Adrenal gland (tissue), 12 donors: Measurements from ENCODE around the gene ZBTB5. TPM values are rescaled to one million over a fixed set of nuclear protein-coding genes. Genes with fewer than 3 reads are reported as not detected.

Experiments used
- DNase-seq, 7 donors: peaks; one replicate each; pipeline ENCODE4 v3.0.0-alpha.2; 2019 to 2020
- H3K27ac ChIP-seq, 5 donors: fragments of 200-600 bp; sonication (generic) in 4 of 5; 1 replicate in 3 of 5; 2 replicates in 2 of 5; pipeline versions ENCODE4 v1.5.1 to v1.8.0; 2016 to 2020; ENCODE audit warnings: mild to moderate bottlenecking in 1 of 5
- H3K27me3 ChIP-seq: fragments of 200-600 bp; 2 replicates; pipeline ENCODE4 v1.8.0; 2021
- H3K36me3 ChIP-seq, 2 donors: fragments of 200-600 bp; replicated peaks in 1 of 2; 1 replicate in 1 of 2; 2 replicates in 1 of 2; pipeline versions ENCODE4 v1.5.1 to v1.8.0; 2018 to 2022
- H3K4me1 ChIP-seq, 2 donors: fragments of 200-600 bp; replicated peaks in 1 of 2; 1 replicate in 1 of 2; 2 replicates in 1 of 2; pipeline versions ENCODE4 v1.5.1 to v1.8.0; 2018 to 2021
- H3K4me3 ChIP-seq, 4 donors: fragments of 200-600 bp; sonication (generic) in 3 of 4; one replicate each; pipeline ENCODE4 v1.5.1; 2016 to 2018
- H3K9me3 ChIP-seq, 3 donors: fragments of 200-600 bp; sonication (generic) in 1 of 3; replicated peaks in 1 of 3; 1 replicate in 2 of 3; 2 replicates in 1 of 3; pipeline versions ENCODE4 v1.5.1 to v1.8.0; 2016 to 2021
- POLR2A ChIP-seq, 2 donors: fragments of 450-650 bp; IDR thresholded peaks; one replicate each; pipeline ENCODE4 v1.6.1; 2017; ENCODE audit warnings: antibody characterized with exemption in 2 of 2, mild to moderate bottlenecking in 2 of 2, moderate library complexity in 1 of 2
- WGBS, 4 donors: extraction: QIAGEN DNeasy Blood & Tissue Kit in 2 of 4; methylation state at CpG; one replicate each; pipeline versions ENCODE4 v1.1.5 to v1.1.7; 2013 to 2017; 5-methylcytosine and 5-hydroxymethylcytosine counted together
- intact Hi-C, 2 donors: fragments of 100-400 bp; cut with DNase I; formaldehyde crosslinking; loops; one replicate each; pipeline versions ENCODE4 v1.14.1 to v1.15.0; 2022 to 2023
- polyA plus RNA-seq, 3 donors: library from polyadenylated mRNA; stranded (reverse); fragments of 200-250 nt in 2 of 3; fragments of 350-450 nt in 1 of 3; fragmentation: Illumina TruSeq in 1 of 3; extraction: RNeasy Lipid Tissue Mini Kit (QIAGEN cat#74804) in 1 of 3; gene quantifications; one replicate each; pipeline ENCODE4 v1.2.3, GENCODE V29; 2013 to 2014
- total RNA-seq, 9 donors: library from RNA; depleted of rRNA in 4 of 9; stranded (reverse); fragments of >200 nt in 4 of 9; fragments of 120-200 nt in 1 of 9; fragmentation: NEBNext Ultra II Directional in 1 of 9; extraction: Animal tissue kit (Norgen Biotek cat#: 25700) in 1 of 9; gene quantifications; one replicate each; pipeline versions ENCODE4 v1.1.0 to v1.2.4, GENCODE V29; 2013 to 2023
- TF ChIP-seq, protein P1 (sequence below), 6 experiments: fragments of 450-650 bp in 4 of 6; fragments of 200-600 bp in 2 of 6; sonication (generic) in 1 of 6; IDR thresholded peaks; 1 replicate in 5 of 6; 2 replicates in 1 of 6; pipeline versions ENCODE4 v1.5.1 to v1.8.0; 2016 to 2021; ENCODE audit warnings: antibody characterized with exemption in 6 of 6, mild to moderate bottlenecking in 2 of 6, moderate library complexity in 1 of 6
- donor health status: healthy with polysubstance abuse.
- donor health status: Bipolar disorder and iron deficiency.
- donor health status: DM: yes; HTN: yes; CAD: no.
- donor health status: DM: no; HTN: no; CAD: no.
- donor health status: DM: no; HTN: no; CAD: no.
- donor health status: DM: yes; HTN: yes; CAD: no.

The ZBTB5 gene
- total and polyA plus RNA-seq, 12 donors: 2.3 to 19.6 (median 10.6) TPM

DNA sequence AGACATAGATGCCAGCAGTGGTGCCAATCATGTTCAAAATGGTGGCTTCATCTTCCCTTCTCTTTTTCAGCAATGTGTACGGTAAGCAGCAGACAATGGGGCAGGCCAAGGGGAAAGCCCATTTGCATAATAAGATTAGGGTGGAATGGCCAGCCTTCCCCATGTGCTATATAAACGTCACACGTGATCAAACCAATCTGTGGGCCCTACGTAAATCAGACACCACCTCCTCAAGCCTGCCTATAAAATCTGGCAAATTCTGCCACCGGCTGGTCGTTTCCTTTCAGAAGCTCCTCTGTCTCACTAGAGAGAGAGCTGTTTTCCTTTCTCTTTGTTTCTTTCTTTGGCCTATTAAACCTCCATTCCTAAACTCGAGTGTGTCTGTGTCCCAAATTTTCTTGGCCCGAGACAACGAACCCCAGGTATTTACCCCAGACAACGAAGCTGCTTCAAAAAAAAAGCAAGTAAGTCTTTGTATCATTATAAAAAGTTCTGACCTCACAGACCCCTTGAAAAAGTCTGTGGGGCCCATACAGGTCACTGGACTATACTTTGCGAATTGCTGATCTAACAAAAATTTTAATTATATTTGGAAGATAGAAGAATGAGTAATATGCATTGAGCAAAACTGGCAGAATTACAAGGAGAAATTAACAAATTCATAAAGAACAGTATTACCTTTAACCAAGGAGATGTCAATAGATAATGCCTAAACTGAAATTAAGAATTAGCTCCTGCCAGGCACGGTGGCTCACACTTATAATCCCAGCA is 15.2 kb downstream of the ZBTB5 start:
- H3K27ac ChIP-seq: no peak overlapping the region
- H3K4me1 ChIP-seq: peaks cover 3 to 22% of the 10 kb centered on the region in 2 donors
- no peaks in the 10 kb centered on the region for H3K36me3 ChIP-seq
- H3K4me3 ChIP-seq: no peak overlapping the region
- no peak for TF ChIP-seq POLR2A (IDR thresholded peaks at IDR 0.05)
- TF ChIP-seq, protein P1, sequence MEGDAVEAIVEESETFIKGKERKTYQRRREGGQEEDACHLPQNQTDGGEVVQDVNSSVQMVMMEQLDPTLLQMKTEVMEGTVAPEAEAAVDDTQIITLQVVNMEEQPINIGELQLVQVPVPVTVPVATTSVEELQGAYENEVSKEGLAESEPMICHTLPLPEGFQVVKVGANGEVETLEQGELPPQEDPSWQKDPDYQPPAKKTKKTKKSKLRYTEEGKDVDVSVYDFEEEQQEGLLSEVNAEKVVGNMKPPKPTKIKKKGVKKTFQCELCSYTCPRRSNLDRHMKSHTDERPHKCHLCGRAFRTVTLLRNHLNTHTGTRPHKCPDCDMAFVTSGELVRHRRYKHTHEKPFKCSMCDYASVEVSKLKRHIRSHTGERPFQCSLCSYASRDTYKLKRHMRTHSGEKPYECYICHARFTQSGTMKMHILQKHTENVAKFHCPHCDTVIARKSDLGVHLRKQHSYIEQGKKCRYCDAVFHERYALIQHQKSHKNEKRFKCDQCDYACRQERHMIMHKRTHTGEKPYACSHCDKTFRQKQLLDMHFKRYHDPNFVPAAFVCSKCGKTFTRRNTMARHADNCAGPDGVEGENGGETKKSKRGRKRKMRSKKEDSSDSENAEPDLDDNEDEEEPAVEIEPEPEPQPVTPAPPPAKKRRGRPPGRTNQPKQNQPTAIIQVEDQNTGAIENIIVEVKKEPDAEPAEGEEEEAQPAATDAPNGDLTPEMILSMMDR (IDR thresholded peaks at IDR 0.05): no peak
- DNase-seq: peak in 2 of 7 donors; percentile 0 to 51
- intact Hi-C loops: no loop called here
- 83 to 89% (median 86%) methylated on average over 12 of the region's 12 CpGs for WGBS, 4 donors
- no peaks in the 10 kb centered on the region for H3K27me3 ChIP-seq
- no peaks in the 10 kb centered on the region for H3K9me3 ChIP-seq

DNA sequence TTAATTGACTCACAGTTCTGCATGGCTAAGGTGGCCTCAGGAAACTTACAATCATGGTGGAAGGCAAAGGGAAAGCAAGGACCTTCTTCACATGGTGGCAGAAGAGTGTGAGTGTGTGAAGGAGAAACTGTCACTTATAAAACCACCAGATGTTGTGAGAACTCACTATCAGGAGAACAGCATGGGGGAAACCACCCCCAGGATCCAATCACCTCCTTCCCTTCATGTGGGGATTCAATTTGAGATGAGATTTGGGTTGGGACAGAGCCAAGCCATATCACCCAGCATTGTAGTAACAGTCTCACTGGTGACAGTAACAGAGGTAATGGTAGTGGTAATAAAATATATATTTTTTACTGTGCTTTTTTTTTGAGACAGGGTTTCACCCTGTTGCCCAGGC is 18.1 kb downstream of the ZBTB5 start:
- TF ChIP-seq, protein P1 (IDR thresholded peaks at IDR 0.05): no peak
- TF ChIP-seq POLR2A (IDR thresholded peaks at IDR 0.05): no peak
- H3K4me3 ChIP-seq: no peak overlapping the region
- intact Hi-C loops: no loop called here
- DNase-seq: peak in 1 of 7 donors; percentile 33
- no peaks in the 10 kb centered on the region for H3K27me3 ChIP-seq
- peaks cover 0 to 7% of the 10 kb centered on the region in 2 donors for H3K36me3 ChIP-seq
- no peak overlapping the region for H3K27ac ChIP-seq
- peaks cover 3 to 6% of the 10 kb centered on the region in 2 donors for H3K4me1 ChIP-seq
- no peaks in the 10 kb centered on the region for H3K9me3 ChIP-seq

DNA sequence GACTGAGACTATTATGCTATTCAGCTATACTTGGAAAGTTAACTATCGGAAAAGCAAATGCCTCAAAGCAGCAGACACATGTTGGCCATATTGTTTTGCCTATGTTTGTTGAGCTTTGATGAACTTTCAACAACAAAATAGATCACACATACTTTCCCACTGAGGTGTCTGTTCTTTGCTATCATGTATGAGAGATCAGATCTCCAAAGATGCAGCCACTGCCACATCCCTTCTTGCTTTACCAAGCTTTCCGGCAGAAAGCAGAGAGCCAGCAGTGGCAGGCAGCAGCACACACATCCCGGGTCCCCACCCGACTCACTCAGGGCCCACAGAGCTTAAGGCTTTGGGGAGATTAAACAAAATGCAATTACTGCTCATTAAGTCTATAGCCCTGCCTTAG is 18.8 kb downstream of the ZBTB5 start:
- intact Hi-C loops: no loop called here
- Histone ChIP-seq H3K4me1 (peaks cover 0 to under 1% of the 10 kb centered on the region in 2 donors), H3K4me3 (no peak overlapping the region), H3K36me3 (peaks cover 0 to 14% of the 10 kb centered on the region in 2 donors), H3K27ac (no peak overlapping the region), H3K9me3 (no peaks in the 10 kb centered on the region), H3K27me3 (no peaks in the 10 kb centered on the region)
- WGBS, 4 donors: 86 to 96% (median 88%) methylated on average over 4 of the region's 4 CpGs
- TF ChIP-seq POLR2A (IDR thresholded peaks at IDR 0.05): no peak
- TF ChIP-seq, protein P1 (IDR thresholded peaks at IDR 0.05): no peak
- DNase-seq: no peak

DNA sequence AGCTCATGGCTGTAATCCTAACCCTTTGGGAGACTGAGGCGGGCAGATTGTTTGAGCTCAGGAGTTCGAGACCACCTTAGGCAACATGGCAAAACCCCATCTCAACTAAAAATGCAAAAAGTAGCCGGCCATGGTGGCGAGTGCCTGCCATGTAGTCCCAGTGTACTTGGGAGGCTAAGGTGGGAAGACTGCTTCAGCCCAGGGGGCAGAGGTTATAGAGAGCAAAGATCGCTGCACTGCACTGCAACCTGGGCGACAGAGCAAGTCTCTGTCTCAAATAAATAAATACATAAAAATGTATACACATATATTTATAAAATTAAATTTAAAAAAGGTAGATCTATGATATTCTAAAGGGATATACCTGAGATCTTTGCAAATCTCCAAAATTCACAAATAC is 19.4 kb downstream of the ZBTB5 start:
- no peak overlapping the region for H3K4me3 ChIP-seq
- H3K36me3 ChIP-seq: peaks cover 0 to 20% of the 10 kb centered on the region in 2 donors
- intact Hi-C loops: no loop called here
- TF ChIP-seq, protein P1 (IDR thresholded peaks at IDR 0.05): no peak
- TF ChIP-seq POLR2A (IDR thresholded peaks at IDR 0.05): no peak
- H3K27me3 ChIP-seq: no peaks in the 10 kb centered on the region
- peak in 1 of 7 donors; percentile 23 for DNase-seq
- 90 to 96% (median 92%) methylated on average over 6 of the region's 6 CpGs for WGBS, 4 donors
- H3K27ac ChIP-seq: no peak overlapping the region
- no peaks in the 10 kb centered on the region for H3K9me3 ChIP-seq
- H3K4me1 ChIP-seq: no peaks in the 10 kb centered on the region
